Femur (tissue), 1 donor: Measurements from ENCODE around the gene SCYGR1.
"Not testable (repeated sequence)": the region's sequence is repeated elsewhere in the genome, so short reads cannot be mapped to it uniquely, and the experiment has no call there.

ENCODE experiments used
- DNase-seq: peaks from one replicate; pipeline ENCODE4 v3.0.0-alpha.2; 2017

Gene SCYGR1

GRCh38 chr2:227387583-227387982 is at the start of gene SCYGR1:
SCYGR1 (minus strand) TSS chr2:227387949; CDS start chr2:227387949, 0 bp downstream.
- not testable (repeated sequence) for DNase-seq

DNA sequence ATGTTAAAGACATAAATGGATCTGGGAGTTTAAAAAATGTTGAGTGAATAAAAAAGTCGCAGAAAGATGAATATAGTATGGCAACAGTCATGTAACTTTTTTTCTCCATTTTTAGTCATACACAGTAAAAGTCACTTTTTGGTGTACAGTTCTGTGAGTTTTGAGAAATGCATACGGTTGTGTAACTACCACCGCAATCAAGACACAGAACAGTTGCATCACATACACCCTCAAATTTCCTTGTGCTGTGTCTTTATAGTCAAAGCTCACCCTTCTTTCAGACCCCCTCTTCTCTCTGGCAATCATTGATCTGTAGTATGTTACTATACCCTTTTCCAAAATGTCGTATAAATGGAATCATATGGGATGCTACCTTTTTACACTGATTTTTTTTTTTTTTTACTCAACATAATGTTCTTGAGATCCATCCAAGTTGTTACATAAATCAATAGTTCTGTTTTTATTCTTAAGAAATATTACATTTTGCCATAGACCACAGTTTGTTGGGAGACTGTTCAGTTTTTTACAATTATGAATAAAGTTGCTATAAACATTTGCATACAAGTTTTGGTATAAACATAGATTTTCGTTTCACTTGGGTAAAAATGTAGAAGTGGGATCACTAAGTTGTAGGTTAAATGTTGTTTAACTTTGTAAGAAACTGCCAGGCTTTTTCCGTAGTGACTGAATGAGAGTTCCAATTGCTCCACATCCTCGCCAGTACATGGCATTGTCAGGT is 48.9 kb upstream of the SCYGR1 start:
- DNase-seq = no peak

DNA sequence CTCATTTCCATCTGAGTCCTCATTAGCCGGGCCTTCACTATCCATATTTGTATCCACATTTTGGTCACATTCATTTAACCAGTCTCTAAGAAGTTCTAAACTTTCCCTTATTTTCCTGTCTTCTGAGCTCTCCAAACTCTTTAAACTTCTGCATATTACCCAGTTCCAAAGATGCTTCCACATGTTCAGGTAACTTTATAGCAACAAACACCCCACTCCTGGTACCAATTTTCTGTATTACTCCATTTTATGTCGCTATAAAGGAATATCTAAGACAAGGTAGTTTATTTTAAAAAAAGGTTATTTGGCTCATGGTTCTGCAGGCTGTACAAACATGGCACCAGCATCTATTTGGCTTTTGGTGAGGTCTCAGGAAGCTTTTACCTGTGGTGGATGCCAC is 45.4 kb upstream of the SCYGR1 start:
- DNase-seq = no peak

DNA sequence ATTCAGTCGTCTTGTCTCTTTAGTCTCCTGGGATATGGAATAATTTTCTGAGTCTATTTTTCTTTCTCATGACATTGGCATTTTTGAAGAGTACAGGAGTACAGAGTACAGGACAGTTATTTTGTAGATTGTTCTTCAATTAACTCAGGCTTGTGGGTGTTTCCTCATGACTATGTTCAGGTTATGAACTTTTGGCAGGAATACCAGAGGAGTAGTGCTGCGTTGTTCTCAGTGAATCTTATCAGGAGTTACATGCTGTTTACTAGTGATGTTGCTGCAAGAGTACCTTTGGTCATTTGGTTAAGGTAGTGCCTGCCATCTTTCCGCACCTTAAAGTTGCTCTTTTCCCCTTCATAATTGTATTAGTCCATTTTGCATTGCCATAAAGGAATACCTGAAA is 42.9 kb upstream of the SCYGR1 start:
- no peak for DNase-seq

GRCh38 chr2:227428731-227429285 is 41.1 kb upstream of the SCYGR1 start:
- no peak for DNase-seq

DNA sequence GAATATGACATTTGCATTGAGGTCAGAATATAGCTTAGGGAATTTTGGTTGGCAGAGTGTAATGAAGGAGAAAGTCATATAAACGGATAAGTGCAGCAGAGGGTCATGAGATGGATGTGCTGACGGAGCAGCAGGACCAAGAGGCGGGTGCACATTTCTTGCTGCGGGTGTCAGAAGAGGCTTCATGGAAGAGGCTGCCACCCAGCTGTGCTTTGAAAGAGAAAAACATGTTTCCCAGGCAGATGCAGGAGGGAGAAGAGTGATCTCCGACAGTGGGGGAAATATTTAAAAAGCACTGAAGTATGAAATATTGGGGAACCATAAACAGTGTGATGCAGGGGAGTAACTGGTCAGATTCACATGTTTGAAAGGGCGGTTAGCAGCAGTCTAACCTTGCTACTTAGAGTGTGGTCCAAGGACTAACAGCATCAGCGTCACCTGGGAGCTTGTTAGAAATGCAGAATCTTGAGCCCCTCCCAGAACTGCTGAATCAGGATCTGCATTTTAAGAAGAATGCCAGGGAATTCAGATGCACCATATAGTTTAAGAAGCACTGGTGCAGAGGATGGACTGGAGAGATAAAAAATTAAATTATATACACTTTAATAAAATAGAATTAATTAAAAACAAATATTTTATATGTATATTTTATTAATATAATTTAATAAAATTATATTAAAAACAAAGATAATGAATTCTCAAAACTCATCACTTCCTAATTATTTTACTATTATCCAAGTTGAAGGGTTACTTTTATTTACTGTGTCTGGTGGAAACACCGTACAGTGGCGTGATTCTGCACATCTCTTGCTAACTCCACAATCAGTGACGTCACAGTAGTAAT is 36.1 kb upstream of the SCYGR1 start:
- no peak for DNase-seq

- no peak for DNase-seq
Observed at GRCh38 chr2:227420087-227421052, 32.6 kb upstream of the SCYGR1 start.

- no peak for DNase-seq
Observed at GRCh38 chr2:227416701-227417100, 29.0 kb upstream of the SCYGR1 start.

DNA sequence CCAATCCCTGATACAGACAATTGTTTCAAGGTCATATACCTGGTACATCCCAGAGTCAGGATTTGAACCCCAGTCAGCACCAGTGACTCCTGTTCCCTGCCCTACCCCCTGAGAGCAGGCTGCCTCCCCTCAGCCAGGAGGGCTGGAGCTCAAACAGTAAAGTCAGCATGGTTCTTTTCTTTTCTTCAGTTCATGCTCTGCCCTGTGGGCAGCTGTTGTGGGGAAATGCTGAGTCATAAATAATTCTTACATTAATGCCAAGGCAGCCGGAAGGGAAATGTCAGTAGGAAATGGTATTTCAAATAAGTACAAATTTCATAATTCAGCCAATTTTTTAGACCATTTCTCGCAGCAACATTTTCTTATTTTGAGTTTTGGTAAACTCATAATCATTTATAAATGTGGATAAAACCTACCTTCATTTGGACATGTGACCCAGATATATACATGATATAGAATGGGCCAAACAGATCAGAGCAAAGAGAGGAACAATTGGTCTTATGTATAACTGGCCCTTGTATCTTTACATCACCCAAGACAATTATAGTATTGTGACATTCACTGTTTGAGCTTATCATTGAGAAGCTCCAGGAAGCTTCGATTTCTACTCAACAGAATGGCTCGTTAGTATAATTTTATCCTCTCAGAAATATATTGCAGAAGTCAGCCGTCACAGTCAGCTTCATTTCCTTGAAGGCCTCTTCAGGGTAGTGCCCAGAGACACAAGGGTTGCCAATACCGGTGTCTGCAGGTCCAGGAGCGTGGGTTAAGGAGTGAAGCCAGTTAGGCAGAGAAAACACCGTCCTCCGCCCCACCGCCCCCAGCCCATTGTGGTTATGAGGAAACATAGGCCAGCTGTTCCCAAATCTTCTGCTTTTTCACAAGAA is 28.0 kb upstream of the SCYGR1 start:
- DNase-seq = peak; percentile 49

DNA sequence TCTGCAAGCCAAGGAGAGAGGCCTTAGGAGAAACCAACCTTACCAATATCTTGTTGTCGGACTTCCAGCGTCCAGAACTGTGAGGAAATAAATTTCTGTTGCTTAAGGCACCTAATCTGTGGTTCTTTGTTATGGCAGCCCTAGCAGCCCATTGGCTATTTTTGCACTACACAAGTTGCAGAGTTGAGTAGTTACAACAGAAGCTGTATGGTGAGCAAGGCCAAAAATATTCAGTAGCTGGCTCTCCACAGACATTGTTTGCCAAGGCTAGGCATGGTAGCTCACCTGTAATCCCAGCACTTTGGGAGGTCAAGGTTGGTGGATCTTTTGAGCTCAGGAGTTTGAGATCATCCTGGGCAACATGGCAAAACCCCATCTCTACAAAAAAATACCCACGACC is 27.1 kb upstream of the SCYGR1 start:
- no peak for DNase-seq

- no peak for DNase-seq
Observed at GRCh38 chr2:227413371-227413770, 25.6 kb upstream of the SCYGR1 start.

- DNase-seq = no peak
Observed at GRCh38 chr2:227412877-227413276, 25.1 kb upstream of the SCYGR1 start.

DNA sequence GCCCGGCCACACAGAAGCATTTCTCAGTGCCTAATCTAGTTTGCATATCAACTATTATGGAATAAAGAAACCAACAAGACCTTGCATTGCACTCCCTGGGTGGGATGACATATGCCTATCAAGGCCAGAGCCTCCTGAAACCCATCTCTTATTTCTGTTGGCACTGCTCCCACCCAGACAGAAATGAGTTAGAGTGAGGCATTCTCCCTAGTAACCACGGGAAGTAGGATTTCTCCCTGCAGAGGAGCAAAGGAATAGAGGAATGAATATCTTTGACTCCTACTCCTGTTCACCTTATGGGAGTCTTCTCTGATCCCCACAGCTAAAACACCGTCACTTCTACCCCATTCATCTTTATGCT is 24.2 kb upstream of the SCYGR1 start:
- DNase-seq = no peak

DNA sequence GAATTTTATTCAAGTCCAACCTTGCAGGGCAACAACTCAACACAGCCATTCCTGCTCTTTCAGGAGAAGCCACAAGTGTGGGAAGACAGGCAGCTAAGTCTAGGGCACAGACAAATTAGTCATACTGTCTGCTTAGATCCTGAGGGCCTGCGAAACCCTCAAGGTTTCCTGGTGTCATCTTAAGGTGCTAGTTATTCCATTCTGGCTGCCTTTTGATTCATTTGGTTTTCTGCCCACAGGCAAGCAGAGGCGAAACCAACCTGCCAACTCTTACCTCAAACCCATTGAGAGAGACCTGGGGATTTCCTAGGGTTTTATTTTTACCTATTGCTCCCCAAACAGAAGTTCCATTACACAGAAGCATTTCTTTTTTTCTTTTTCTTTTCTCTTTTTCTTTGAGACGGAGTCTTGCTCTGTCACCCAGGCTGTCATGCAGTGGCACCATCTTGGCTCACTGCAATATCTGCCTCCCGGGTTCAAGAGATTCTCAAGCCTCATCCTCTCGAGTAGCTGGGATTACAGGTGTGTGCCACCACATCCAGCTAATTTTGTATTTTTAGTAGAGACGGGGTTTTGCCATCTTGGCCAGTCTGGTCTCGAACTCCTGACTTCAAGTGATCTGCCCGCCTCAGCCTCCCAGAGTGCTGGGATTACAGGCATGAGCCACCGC is 23.7 kb upstream of the SCYGR1 start:
- DNase-seq = no peak

DNA sequence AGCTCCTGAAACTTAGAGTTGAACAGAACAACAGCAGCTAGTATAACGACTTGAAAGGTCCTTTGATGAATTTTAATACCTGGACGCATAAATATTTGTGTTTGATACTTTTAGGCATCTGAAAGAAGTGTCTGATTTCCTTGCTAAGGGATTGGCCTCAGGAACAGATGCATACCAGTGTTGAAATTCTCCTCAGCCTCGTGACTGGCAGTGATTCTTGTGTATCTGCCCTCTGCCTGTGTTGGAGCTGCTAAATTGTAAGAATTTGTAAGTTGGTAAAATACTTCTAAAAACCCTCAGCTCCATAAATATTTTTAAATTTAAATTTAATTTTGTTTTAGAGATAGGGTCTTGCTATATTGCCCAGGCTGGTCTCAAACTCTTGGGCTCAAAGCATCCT is 22.4 kb upstream of the SCYGR1 start:
- no peak for DNase-seq

GRCh38 chr2:227407591-227408151 is 19.9 kb upstream of the SCYGR1 start:
- DNase-seq = peak; percentile 34

DNA sequence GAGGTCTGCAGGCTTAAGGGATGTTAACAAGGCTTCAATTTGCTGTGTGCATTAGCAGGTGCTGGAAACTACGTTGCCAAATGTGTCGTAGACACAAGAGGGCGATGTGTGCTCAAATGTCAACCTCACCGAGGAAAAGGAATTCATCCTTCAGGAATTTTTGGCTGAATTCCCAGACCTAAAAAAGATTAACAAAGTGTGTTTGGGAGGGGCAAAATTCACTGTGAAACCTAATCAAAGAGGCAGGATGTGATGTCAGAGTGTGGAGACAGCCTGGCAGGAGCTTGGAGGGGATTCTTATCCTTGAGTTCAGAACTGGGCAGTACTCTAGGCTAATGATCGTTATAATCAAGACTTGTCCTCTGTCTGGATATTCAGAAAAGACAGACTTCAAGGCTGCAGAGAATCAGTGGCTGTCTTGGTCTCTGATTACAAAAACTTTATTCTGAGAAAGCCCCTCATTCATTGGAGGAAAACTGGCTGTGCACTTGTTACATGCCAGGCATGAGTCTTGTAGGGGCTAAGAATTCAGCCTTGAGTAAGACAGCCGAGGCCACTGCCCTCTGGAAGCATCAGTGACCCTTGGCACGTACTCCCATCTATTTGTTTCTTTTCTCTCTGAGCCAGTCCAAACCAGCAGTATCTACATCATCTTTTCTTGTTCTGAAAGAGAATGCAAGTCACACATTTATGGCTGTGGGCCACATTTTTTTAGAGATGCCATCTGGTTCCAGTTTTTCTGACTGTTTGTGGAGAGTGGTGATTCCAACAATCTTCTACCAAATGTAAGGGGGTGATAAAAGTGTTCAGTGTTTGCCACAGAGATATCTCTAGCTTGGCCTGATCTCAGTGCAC is 18.7 kb upstream of the SCYGR1 start:
- DNase-seq = peak; percentile 75

DNA sequence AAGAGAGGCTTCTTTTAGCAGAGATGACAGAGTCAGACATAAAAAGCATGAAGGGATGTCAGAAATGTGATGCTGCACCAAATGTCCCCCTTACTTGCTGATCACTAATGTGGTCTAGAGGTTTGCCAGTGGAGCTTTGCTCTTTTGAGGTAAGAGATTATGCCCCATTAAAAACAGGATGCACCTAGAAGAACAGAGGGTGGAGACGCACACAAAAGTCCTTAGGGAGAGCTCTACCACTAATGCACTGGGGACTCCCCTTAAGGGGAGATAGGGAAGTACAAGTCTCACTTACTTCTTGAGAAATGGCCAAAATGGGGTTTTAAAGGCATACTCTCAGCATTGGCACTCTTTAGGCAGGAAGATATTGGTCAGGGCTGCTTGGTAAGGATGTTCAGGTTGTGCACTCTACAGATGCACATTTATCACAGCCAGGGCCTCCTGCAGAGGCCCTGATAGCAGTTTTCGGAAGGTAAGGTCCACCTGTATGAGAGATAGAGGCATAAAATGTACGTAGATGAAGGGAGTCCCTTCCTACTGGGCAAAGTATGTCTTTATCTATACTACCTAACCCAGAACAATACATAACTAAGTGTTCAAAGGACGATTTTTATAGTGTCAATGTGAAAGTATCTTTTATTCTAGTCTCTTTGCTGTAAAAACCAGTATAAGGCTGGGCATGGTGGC is 17.0 kb upstream of the SCYGR1 start:
- no peak for DNase-seq

DNA sequence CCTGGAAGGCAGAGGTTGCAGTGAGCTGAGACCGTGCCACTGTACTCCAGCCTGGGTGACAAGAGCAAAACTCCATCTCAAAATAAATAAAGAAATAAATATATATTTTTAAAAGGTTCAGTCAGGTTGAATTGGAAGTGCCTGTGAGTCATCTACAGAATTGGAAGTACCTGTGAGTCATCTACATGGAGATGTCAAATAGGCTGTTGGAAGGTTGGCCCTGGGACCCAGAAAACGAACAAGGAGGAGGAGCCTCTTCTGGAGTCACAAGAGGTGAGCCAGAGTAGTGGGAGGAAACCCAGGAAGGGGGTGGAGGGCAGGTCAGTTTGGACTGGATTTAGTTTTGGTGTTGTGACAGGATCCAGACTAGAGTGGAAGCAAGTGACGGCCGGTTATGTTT is 15.2 kb upstream of the SCYGR1 start:
- no peak for DNase-seq
